HCT116 (cell line): ENCODE results near the gene SLC6A3. TPM values are rescaled to one million over a fixed set of nuclear protein-coding genes. Genes with fewer than 3 reads are reported as not detected.

Source experiments
- ATAC-seq: fragments of 200-7000 bp; cut with Tn5 transposase; 2 replicates; pipeline ENCODE4 v1.9.1; 2020; ENCODE audit warnings: mild to moderate bottlenecking, moderate library complexity
- BruUV-seq: library from RNA; stranded (reverse); fragments of 400-500 nt; replicated peaks from 2 replicates; lab custom pipeline; 2021; lab: Mats Ljungman, UMichigan
- CTCF ChIA-PET: fragments of 300-600 bp; sonication (Branson Sonifier 250); formaldehyde crosslinking; loops from one replicate; lab custom pipeline; 2021; ENCODE audit warnings: antibody characterized with exemption; lab: Charles Lee
- POLR2A ChIA-PET: fragments of 300-600, 350-600 bp; sonication (Branson Sonifier 250); formaldehyde crosslinking; loops from one replicate; lab custom pipeline; 2021; ENCODE audit warnings: antibody characterized with exemption; lab: Charles Lee
- RAD21 ChIA-PET, 2 experiments: fragments of 300-600 bp; sonication (Branson Sonifier 250); formaldehyde crosslinking; loops; one replicate each; lab custom pipeline; 2023; ENCODE audit warnings: low total read pairs in 2 of 2; ENCODE audit not compliant: uncharacterized antibody in 2 of 2, unreplicated experiment in 2 of 2, low non-redundant PET in 1 of 2; lab: Charles Lee
- DNase-seq: peaks from one replicate; pipeline ENCODE4 v3.0.0-alpha.2; 2010; ENCODE audit warnings: low read depth, low spot score
- H2AFZ ChIP-seq: fragments of 200-600 bp; shearing (Covaris generic), sonication (generic); 2 replicates; pipeline ENCODE4 v1.6.1; 2017; ENCODE audit warnings: low read depth, mixed run types, mixed read lengths, antibody characterized with exemption, low read length; ENCODE audit not compliant: poor library complexity, severe bottlenecking
- H3K27ac ChIP-seq: 2 replicates; pipeline ENCODE4 v1.5.1; 2012; ENCODE audit warnings: low read depth, low read length
- H3K27me3 ChIP-seq: fragments of 200-600 bp; sonication (generic); 2 replicates; pipeline ENCODE4 v1.6.1; 2016; ENCODE audit warnings: mixed run types, low read length, mixed read lengths; ENCODE audit not compliant: insufficient read depth
- H3K36me3 ChIP-seq, 2 experiments: fragments of 200-500 bp in 1 of 2; fragments of 200-600 bp in 1 of 2; sonication (Bioruptor generic) in 1 of 2; sonication (generic) in 1 of 2; 2 replicates each; pipeline versions ENCODE4 v1.5.1 to v1.6.1; 2014 to 2016; ENCODE audit warnings: low read length in 2 of 2, inconsistent platforms in 1 of 2, mixed read lengths in 1 of 2, mixed run types in 1 of 2; ENCODE audit not compliant: insufficient read depth in 2 of 2, control insufficient read depth in 1 of 2
- H3K4me1 ChIP-seq, 2 experiments: fragments of 200-600 bp in 1 of 2; sonication (generic) in 1 of 2; 2 replicates each; pipeline versions ENCODE4 v1.5.1 to v1.6.1; 2012 to 2017; ENCODE audit warnings: low read length in 2 of 2, inconsistent platforms in 1 of 2, mild to moderate bottlenecking in 1 of 2, mixed read lengths in 1 of 2, mixed run types in 1 of 2, moderate library complexity in 1 of 2; ENCODE audit not compliant: insufficient read depth in 2 of 2, control insufficient read depth in 1 of 2
- H3K4me2 ChIP-seq: fragments of 200-600 bp; sonication (generic); 2 replicates; pipeline ENCODE4 v1.6.1; 2017; ENCODE audit warnings: mixed run types, low read length, mixed read lengths
- H3K4me3 ChIP-seq, 2 experiments: fragments of 200-600 bp in 1 of 2; sonication (generic) in 1 of 2; replicated peaks in 1 of 2; 2 replicates each; pipeline ENCODE4 v1.5.1; 2011 to 2016; ENCODE audit warnings: low read length in 2 of 2, control low read depth in 1 of 2, low read depth in 1 of 2, mild to moderate bottlenecking in 1 of 2, mixed read lengths in 1 of 2, mixed run types in 1 of 2
- H3K79me2 ChIP-seq: fragments of 200-600 bp; sonication (generic); 2 replicates; pipeline ENCODE4 v1.6.1; 2017; ENCODE audit warnings: mild to moderate bottlenecking, mixed run types, low read length, moderate library complexity, mixed read lengths; ENCODE audit not compliant: insufficient read depth
- H3K9ac ChIP-seq: fragments of 200-600 bp; sonication (generic); 2 replicates; pipeline ENCODE4 v1.6.1; 2016; ENCODE audit warnings: low read length, mixed read lengths
- H3K9me2 ChIP-seq: fragments of 200-600 bp; sonication (generic), shearing (Covaris generic); 2 replicates; pipeline ENCODE4 v1.6.1; 2017; ENCODE audit warnings: mixed run types, mild to moderate bottlenecking, moderate library complexity; ENCODE audit not compliant: insufficient read depth
- H3K9me3 ChIP-seq, 2 experiments: fragments of 200-500 bp in 1 of 2; fragments of 200-600 bp in 1 of 2; sonication (Bioruptor generic) in 1 of 2; sonication (generic) in 1 of 2; 2 replicates each; pipeline ENCODE4 v1.6.1; 2014 to 2017; ENCODE audit warnings: low read length in 2 of 2, mixed read lengths in 2 of 2, inconsistent platforms in 1 of 2, low read depth in 1 of 2, mild to moderate bottlenecking in 1 of 2, mixed run types in 1 of 2, moderate library complexity in 1 of 2; ENCODE audit not compliant: control insufficient read depth in 1 of 2, insufficient read depth in 1 of 2
- H4K20me1 ChIP-seq: fragments of 200-600 bp; sonication (generic), shearing (Covaris generic); 2 replicates; pipeline ENCODE4 v1.6.1; 2017; ENCODE audit warnings: mixed run types, mild to moderate bottlenecking, moderate library complexity; ENCODE audit not compliant: insufficient read depth
- EGR1 ChIP-seq: IDR thresholded peaks from 2 replicates; pipeline ENCODE4 v1.6.1; 2012; ENCODE audit warnings: low read depth
- FOSL1 ChIP-seq: IDR thresholded peaks from 2 replicates; pipeline ENCODE4 v1.6.1; 2012; ENCODE audit warnings: low read depth
- POLR2A ChIP-seq: IDR thresholded peaks from 2 replicates; pipeline ENCODE4 v1.7.0; 2011; ENCODE audit warnings: borderline replicate concordance; ENCODE audit not compliant: insufficient read depth, insufficient read length; ENCODE audit errors: extremely low read depth
- TCF7L2 ChIP-seq: IDR thresholded peaks from 2 replicates; pipeline ENCODE4 v1.7.0; 2011; ENCODE audit warnings: borderline replicate concordance, inconsistent platforms; ENCODE audit not compliant: insufficient read depth, insufficient read length; ENCODE audit errors: extremely low read depth
- ZFX ChIP-seq: fragments of 450-650 bp; IDR thresholded peaks from 2 replicates; pipeline ENCODE4 v1.6.1; 2017
- intact Hi-C: fragments of 100-400 bp; cut with micrococcal nuclease; formaldehyde crosslinking; loops from 2 replicates; pipeline ENCODE4 v1.10.0; 2022
- total RNA-seq: library from RNA; stranded (reverse); gene quantifications from one replicate; pipeline ENCODE4 v1.2.1, GENCODE V29; 2021; ENCODE audit not compliant: unreplicated experiment
- TF ChIP-seq, protein P1 (sequence below): IDR thresholded peaks from 2 replicates; pipeline ENCODE4 v1.6.1; 2012; ENCODE audit warnings: low read depth

Gene SLC6A3
- total RNA-seq, 1 experiment from 2014 or later = not detected

DNA sequence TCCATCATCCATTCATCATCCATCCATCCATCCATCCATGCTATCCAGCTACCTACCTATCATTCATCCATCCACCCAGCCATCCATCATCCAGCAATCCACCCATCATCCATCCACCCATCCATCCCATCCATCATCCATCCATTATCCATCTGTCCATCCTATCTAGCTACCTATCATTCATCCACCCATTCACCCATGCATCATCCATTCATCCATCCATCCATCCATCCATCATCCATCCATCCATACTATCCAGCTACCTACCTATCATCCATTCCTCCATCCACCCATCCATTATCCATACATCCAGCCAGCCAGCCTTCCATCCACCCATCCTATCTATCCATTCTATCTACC lies 26.3 kb downstream of the SLC6A3 start:
- no peak overlapping the region for H2AFZ ChIP-seq
- CTCF ChIA-PET = no interaction called here
- no TSS peak for BruUV-seq
- H3K9ac ChIP-seq = no peak overlapping the region
- H3K4me3 ChIP-seq = no peak overlapping the region
- H3K27ac ChIP-seq = no peak overlapping the region
- H3K9me2 ChIP-seq = no peaks in the 10 kb centered on the region
- intact Hi-C loops = no loop called here
- no peaks in the 10 kb centered on the region for H3K79me2 ChIP-seq
- no peaks in the 10 kb centered on the region for H4K20me1 ChIP-seq
- POLR2A ChIA-PET = no interaction called here
- H3K36me3 ChIP-seq = no peaks in the 10 kb centered on the region
- no peaks in the 10 kb centered on the region for H3K4me1 ChIP-seq
- H3K9me3 ChIP-seq = no peaks in the 10 kb centered on the region
- RAD21 ChIA-PET = no interaction called here
- ATAC-seq (no peak), DNase-seq (no peak)
- TF ChIP-seq FOSL1 = no peak
- TF ChIP-seq, protein P1, sequence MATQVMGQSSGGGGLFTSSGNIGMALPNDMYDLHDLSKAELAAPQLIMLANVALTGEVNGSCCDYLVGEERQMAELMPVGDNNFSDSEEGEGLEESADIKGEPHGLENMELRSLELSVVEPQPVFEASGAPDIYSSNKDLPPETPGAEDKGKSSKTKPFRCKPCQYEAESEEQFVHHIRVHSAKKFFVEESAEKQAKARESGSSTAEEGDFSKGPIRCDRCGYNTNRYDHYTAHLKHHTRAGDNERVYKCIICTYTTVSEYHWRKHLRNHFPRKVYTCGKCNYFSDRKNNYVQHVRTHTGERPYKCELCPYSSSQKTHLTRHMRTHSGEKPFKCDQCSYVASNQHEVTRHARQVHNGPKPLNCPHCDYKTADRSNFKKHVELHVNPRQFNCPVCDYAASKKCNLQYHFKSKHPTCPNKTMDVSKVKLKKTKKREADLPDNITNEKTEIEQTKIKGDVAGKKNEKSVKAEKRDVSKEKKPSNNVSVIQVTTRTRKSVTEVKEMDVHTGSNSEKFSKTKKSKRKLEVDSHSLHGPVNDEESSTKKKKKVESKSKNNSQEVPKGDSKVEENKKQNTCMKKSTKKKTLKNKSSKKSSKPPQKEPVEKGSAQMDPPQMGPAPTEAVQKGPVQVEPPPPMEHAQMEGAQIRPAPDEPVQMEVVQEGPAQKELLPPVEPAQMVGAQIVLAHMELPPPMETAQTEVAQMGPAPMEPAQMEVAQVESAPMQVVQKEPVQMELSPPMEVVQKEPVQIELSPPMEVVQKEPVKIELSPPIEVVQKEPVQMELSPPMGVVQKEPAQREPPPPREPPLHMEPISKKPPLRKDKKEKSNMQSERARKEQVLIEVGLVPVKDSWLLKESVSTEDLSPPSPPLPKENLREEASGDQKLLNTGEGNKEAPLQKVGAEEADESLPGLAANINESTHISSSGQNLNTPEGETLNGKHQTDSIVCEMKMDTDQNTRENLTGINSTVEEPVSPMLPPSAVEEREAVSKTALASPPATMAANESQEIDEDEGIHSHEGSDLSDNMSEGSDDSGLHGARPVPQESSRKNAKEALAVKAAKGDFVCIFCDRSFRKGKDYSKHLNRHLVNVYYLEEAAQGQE = no peak
- TF ChIP-seq TCF7L2 = no peak
- H3K27me3 ChIP-seq = no peaks in the 10 kb centered on the region
- H3K4me2 ChIP-seq = no peak overlapping the region

DNA sequence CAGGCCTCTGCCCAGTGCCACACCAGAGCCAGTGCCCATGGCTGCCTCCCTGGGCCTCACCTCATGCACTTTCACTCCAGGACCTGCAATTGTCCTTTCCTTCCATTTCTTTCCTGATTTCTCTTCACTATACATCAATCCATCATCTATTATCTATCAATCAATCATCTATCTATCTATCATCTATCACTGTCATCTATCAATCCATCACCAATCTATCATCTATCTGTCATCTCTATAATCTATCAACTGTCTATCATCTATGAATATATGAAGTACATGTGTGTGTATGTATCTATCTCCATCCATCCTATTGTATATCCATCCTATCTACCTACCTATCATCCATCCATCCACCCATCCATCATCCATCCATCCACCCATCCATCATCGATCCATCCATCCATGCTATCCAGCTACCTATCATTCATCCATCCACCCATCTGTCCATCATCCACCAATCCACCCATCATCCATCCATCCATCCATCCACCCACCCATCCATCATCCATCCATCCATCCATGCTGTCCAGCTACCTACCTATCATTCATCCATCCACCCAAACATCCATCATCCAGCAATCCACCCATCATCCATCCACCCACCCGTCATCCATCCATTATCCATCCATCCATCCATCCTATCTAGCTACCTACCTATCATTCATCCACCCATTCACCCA lies 26.9 kb downstream of the SLC6A3 start:
- POLR2A ChIA-PET = no interaction called here

More for the DNA sequence above, 26.9 kb downstream of the SLC6A3 start:
- TF ChIP-seq POLR2A (no peak), TCF7L2 (no peak), ZFX (no peak), EGR1 (no peak)
- Histone ChIP-seq H3K9me2 (no peaks in the 10 kb centered on the region), H3K4me3 (no peak overlapping the region), H3K4me1 (no peaks in the 10 kb centered on the region), H3K36me3 (no peaks in the 10 kb centered on the region), H3K79me2 (no peaks in the 10 kb centered on the region), H3K9ac (no peak overlapping the region), H3K27ac (no peak overlapping the region), H3K27me3 (no peaks in the 10 kb centered on the region), H3K9me3 (no peaks in the 10 kb centered on the region), H2AFZ (no peak overlapping the region), H4K20me1 (no peaks in the 10 kb centered on the region), H3K4me2 (no peak overlapping the region)
- no peak for DNase-seq
- ChIA-PET CTCF (no interaction called here), RAD21 (no interaction called here)
- BruUV-seq = no TSS peak
- intact Hi-C loops = no loop called here
- ATAC-seq = no peak
